Endothelial cell of umbilical vein (primary cell): Measurements from ENCODE around the gene MGLL. TPM values are rescaled to one million over a fixed set of nuclear protein-coding genes. Genes with fewer than 3 reads are reported as not detected.

Experiments
- BruUV-seq: library from RNA; stranded (reverse); fragments of 400-500 nt; replicated peaks from 2 replicates; lab custom pipeline; 2021; lab: Mats Ljungman, UMichigan
- CTCF ChIA-PET: fragments of 300-600, 350-600 bp; sonication (Branson Sonifier 250); formaldehyde crosslinking; loops from one replicate; lab custom pipeline; 2021; ENCODE audit warnings: antibody characterized with exemption, inconsistent platforms; lab: Charles Lee
- POLR2A ChIA-PET: fragments of 300-600, 350-600 bp; sonication (Branson Sonifier 250); formaldehyde crosslinking; loops from one replicate; lab custom pipeline; 2021; ENCODE audit warnings: antibody characterized with exemption, inconsistent platforms; lab: Charles Lee
- DNase-seq: peaks from one replicate; pipeline ENCODE4 v3.0.0-alpha.2; 2011; ENCODE audit warnings: low read depth, low spot score
- FAIRE-seq: peaks from 2 replicates; lab custom pipeline; 2011; peaks lifted over from hg19 to GRCh38; lab: Jason Lieb, UNC
- H2AFZ ChIP-seq: 2 replicates; pipeline ENCODE4 v1.6.0; 2012; ENCODE audit warnings: low read depth, low read length, control low read depth, inconsistent platforms
- H3K27ac ChIP-seq: 2 replicates; pipeline ENCODE4 v1.5.1; 2011; ENCODE audit warnings: low read depth, mild to moderate bottlenecking, control low read depth, low read length, moderate library complexity; ENCODE audit not compliant: insufficient read depth
- H3K27me3 ChIP-seq, 2 experiments: 2 replicates each; pipeline versions ENCODE4 v1.6.0 to v1.6.1; 2011; ENCODE audit warnings: low read length in 2 of 2, mixed read lengths in 1 of 2; ENCODE audit not compliant: control insufficient read depth in 2 of 2, insufficient read depth in 2 of 2
- H3K36me3 ChIP-seq, 2 experiments: 2 replicates in 1 of 2; 3 replicates in 1 of 2; pipeline ENCODE4 v1.5.1; 2011; ENCODE audit warnings: low read length in 2 of 2, mild to moderate bottlenecking in 1 of 2, moderate library complexity in 1 of 2; ENCODE audit not compliant: control insufficient read depth in 2 of 2, insufficient read depth in 2 of 2; ENCODE audit errors: extremely low read depth in 1 of 2
- H3K4me1 ChIP-seq: 3 replicates; pipeline ENCODE4 v1.5.1; 2011; ENCODE audit warnings: mild to moderate bottlenecking, low read length; ENCODE audit not compliant: control insufficient read depth, insufficient read depth; ENCODE audit errors: extremely low read depth
- H3K4me2 ChIP-seq: 2 replicates; pipeline ENCODE4 v1.6.1; 2011; ENCODE audit warnings: low read length, control low read depth, mixed read lengths; ENCODE audit not compliant: insufficient read depth
- H3K4me3 ChIP-seq, 3 experiments: fragments of 200-600 bp in 1 of 3; sonication (generic), shearing (Covaris generic) in 1 of 3; replicated peaks in 1 of 3; 2 replicates each; pipeline ENCODE4 v1.5.1; 2011 to 2016; ENCODE audit warnings: control low read depth in 3 of 3, low read length in 3 of 3, mild to moderate bottlenecking in 2 of 3, inconsistent platforms in 1 of 3, low read depth in 1 of 3, moderate library complexity in 1 of 3; ENCODE audit not compliant: insufficient read depth in 1 of 3
- H3K79me2 ChIP-seq: 2 replicates; pipeline ENCODE4 v1.6.0; 2012; ENCODE audit warnings: low read length, inconsistent platforms; ENCODE audit not compliant: control insufficient read depth, insufficient read depth
- H3K9ac ChIP-seq: replicated peaks from 2 replicates; pipeline ENCODE3; 2011; ENCODE audit warnings: low read length, control low read depth; ENCODE audit not compliant: insufficient read depth; ENCODE audit errors: extremely low read depth
- H3K9me1 ChIP-seq: replicated peaks from 3 replicates; pipeline ENCODE4 v1.6.0; 2011; ENCODE audit warnings: mild to moderate bottlenecking, low read length; ENCODE audit not compliant: control insufficient read depth, insufficient read depth; ENCODE audit errors: extremely low read depth
- H3K9me3 ChIP-seq: replicated peaks from 2 replicates; pipeline ENCODE4 v1.5.1; 2012; ENCODE audit warnings: low read length, inconsistent platforms; ENCODE audit not compliant: control insufficient read depth, insufficient read depth
- H4K20me1 ChIP-seq: replicated peaks from 2 replicates; pipeline ENCODE3; 2011; ENCODE audit warnings: mild to moderate bottlenecking, low read length; ENCODE audit not compliant: control insufficient read depth, insufficient read depth; ENCODE audit errors: extremely low read depth
- FOS ChIP-seq: IDR thresholded peaks from 2 replicates; pipeline ENCODE4 v1.6.1; 2011; ENCODE audit warnings: mild to moderate bottlenecking, low read length, moderate library complexity, borderline replicate concordance; ENCODE audit not compliant: insufficient read depth
- JUN ChIP-seq: IDR thresholded peaks from 2 replicates; pipeline ENCODE4 v1.6.1; 2011; ENCODE audit warnings: borderline replicate concordance, low read depth; ENCODE audit not compliant: insufficient read length, insufficient read depth
- MAX ChIP-seq: IDR thresholded peaks from 2 replicates; pipeline ENCODE4 v1.6.1; 2011; ENCODE audit not compliant: insufficient read depth, insufficient read length
- MYC ChIP-seq: IDR thresholded peaks from one replicate; pipeline ENCODE4 v1.6.1; 2011; ENCODE audit warnings: mild to moderate bottlenecking, low read depth, low read length
- POLR2A ChIP-seq: IDR thresholded peaks from 2 replicates; pipeline ENCODE4 v1.6.1; 2012; ENCODE audit warnings: low read depth, mild to moderate bottlenecking, control low read depth, low read length
- dilution Hi-C: fragments of 300-500 bp; cut with MboI; formaldehyde crosslinking; loops from one replicate; pipeline ENCODE4 v1.15.0; 2019; ENCODE audit warnings: low sequenced_read_pairs; ENCODE audit not compliant: extremely low pct_ligation_motif_present
- intact Hi-C: fragments of 100-400 bp; cut with micrococcal nuclease; formaldehyde crosslinking; loops from one replicate; pipeline ENCODE4 v1.10.0; 2022
- polyA plus RNA-seq, 4 experiments: library from polyadenylated mRNA; depleted of rRNA in 3 of 4; stranded (reverse) in 3 of 4; unstranded in 1 of 4; fragments of >200 nt; gene quantifications; 2 replicates each; pipeline versions ENCODE4 v1.2.1 to v1.2.3, GENCODE V29; 2011 to 2012; ENCODE audit warnings: missing spikeins in 1 of 4
- total RNA-seq: library from RNA; stranded (reverse); gene quantifications from 2 replicates; pipeline ENCODE4 v1.2.3, GENCODE V29; 2021

The MGLL gene
- total and polyA plus RNA-seq, 2 donors (not counting 3 experiments of a cell fraction or from before 2014, with no cell fraction given), result 30.7 to 60.2 TPM

- peaks cover 15% of the 10 kb centered on the region for H3K4me1 ChIP-seq
- H3K27ac ChIP-seq, result no peak overlapping the region
- peaks cover 0 to 3% of the 10 kb centered on the region in 2 experiments for H3K36me3 ChIP-seq
- no peaks in the 10 kb centered on the region for H3K9me1 ChIP-seq
- intact Hi-C loops (no loop called here), dilution Hi-C loops (no loop called here)
- no peaks in the 10 kb centered on the region for H4K20me1 ChIP-seq
- no peak for DNase-seq
- no peaks in the 10 kb centered on the region for H3K79me2 ChIP-seq
- no peak for FAIRE-seq
- POLR2A ChIA-PET, result no interaction called here
- H2AFZ ChIP-seq, result no peak overlapping the region
- no peak for TF ChIP-seq MAX
- H3K4me3 ChIP-seq, result no peak overlapping the region
- CTCF ChIA-PET, result interaction anchor here (1.4 kb wide), 1 partner anchor 9 kb away, joined by 3 read pairs; no protein-coding TSS in a partner anchor
- H3K27me3 ChIP-seq, result no peaks in the 10 kb centered on the region
- no peak overlapping the region for H3K9ac ChIP-seq
- no peak overlapping the region for H3K4me2 ChIP-seq
- H3K9me3 ChIP-seq, result no peaks in the 10 kb centered on the region
- no TSS peak for BruUV-seq
Measured at GRCh38 chr3:127718245-127718915, 103.9 kb downstream of the MGLL start.

GRCh38 chr3:127717357-127718244, 104.7 kb downstream of the MGLL start:
- no peak overlapping the region for H3K27ac ChIP-seq
- intact Hi-C loops, result no loop called here

More at GRCh38 chr3:127717357-127718244, 104.7 kb downstream of the MGLL start:
- H3K9ac ChIP-seq, result no peak overlapping the region
- BruUV-seq, result no TSS peak
- ChIA-PET CTCF (interaction anchor here (1.0 to 1.4 kb wide), 2 partner anchors 10 to 18 kb away, joined by 3 read pairs; no protein-coding TSS in a partner anchor), POLR2A (no interaction called here)
- no peaks in the 10 kb centered on the region for H3K9me1 ChIP-seq
- H3K4me2 ChIP-seq, result no peak overlapping the region
- no peaks in the 10 kb centered on the region for H3K79me2 ChIP-seq
- no peak overlapping the region for H2AFZ ChIP-seq
- H3K36me3 ChIP-seq, result peaks cover 0 to 3% of the 10 kb centered on the region in 2 experiments
- TF ChIP-seq MYC, result no peak
- TF ChIP-seq FOS, result no peak
- no peak for TF ChIP-seq JUN
- no peak for TF ChIP-seq MAX
- no peak for TF ChIP-seq POLR2A
- H3K9me3 ChIP-seq, result no peaks in the 10 kb centered on the region
- DNase-seq (no peak), FAIRE-seq (no peak)
- H4K20me1 ChIP-seq, result no peaks in the 10 kb centered on the region
- H3K27me3 ChIP-seq, result no peaks in the 10 kb centered on the region
- dilution Hi-C loops, result no loop called here
- H3K4me3 ChIP-seq, result no peak overlapping the region
- H3K4me1 ChIP-seq, result peaks cover 21% of the 10 kb centered on the region
